ENCODE results near the gene ZNF26. TPM values are rescaled to one million over a fixed set of nuclear protein-coding genes. Genes with fewer than 3 reads are reported as not detected.

The ZNF26 gene
- total RNA-seq, result 20.4 and 28.1 TPM in 2 replicates

GRCh38 chr12:132986001-132986884, at the start of gene ZNF26:
Gene ZNF26 (plus strand): TSS chr12:132986367. CDS start chr12:132986841, 474 bp downstream.

GRCh38 chr12:132956011-132956788, 30.0 kb upstream of the ZNF26 start, which contains the start of gene ZNF605:
Gene ZNF605 (minus strand): TSS chr12:132956306. CDS start chr12:132945635, 10,671 bp downstream.

GRCh38 chr12:133037207-133038005, 51.2 kb downstream of the ZNF26 start, which contains the start of gene ZNF84:
Gene ZNF84 (plus strand): TSS chr12:133037509. CDS start chr12:133041468, 3,959 bp downstream.

Other genes starting within 250 kb of the ZNF26 start
- gene ANKLE2, start 224.5 kb upstream of the ZNF26 start, total RNA-seq, result 54.6 and 61.2 TPM in 2 replicates
- gene GOLGA3, start 157.5 kb upstream of the ZNF26 start, total RNA-seq, result 120 and 180 TPM in 2 replicates
- 34.0 and 35.4 TPM in 2 replicates for gene CHFR, start 98.8 kb upstream of the ZNF26 start, total RNA-seq
- gene ZNF605, start 30.1 kb upstream of the ZNF26 start, total RNA-seq, result 12.2 and 13.1 TPM in 2 replicates
- gene ZNF84, start 51.1 kb downstream of the ZNF26 start, total RNA-seq, result 24.1 and 31.4 TPM in 2 replicates
- 21.0 and 26.6 TPM in 2 replicates for gene ZNF140, start 94.6 kb downstream of the ZNF26 start, total RNA-seq
- gene ZNF891, start 143.9 kb downstream of the ZNF26 start, total RNA-seq, result 1.2 and 1.7 TPM in 2 replicates
- gene ZNF10, start 144.3 kb downstream of the ZNF26 start, total RNA-seq, result 12.1 and 14.4 TPM in 2 replicates
- gene ZNF268, start 195.1 kb downstream of the ZNF26 start, total RNA-seq, result 44.5 and 51.5 TPM in 2 replicates
- gene ANHX, start 249.5 kb downstream of the ZNF26 start, total RNA-seq, result not detected in 2 replicates